Stimulated activated CD4-positive, alpha-beta T cell treated with anti-CD3 and anti-CD28 coated beads, Interleukin-4, amount 100 ng/mL, for 48 hours (primary cell): Measurements from ENCODE around the gene THSD1.
"Not testable (repeated sequence)": the region's sequence is repeated elsewhere in the genome, so short reads cannot be mapped to it uniquely, and the experiment has no call there.

ENCODE experiments used
- DNase-seq, 2 donors: peaks; one replicate each; pipeline ENCODE4 v3.0.0-alpha.2; 2020; ENCODE audit warnings: low read depth in 2 of 2

THSD1 gene

GRCh38 chr13:52408071-52408658, 2.2 kb upstream of the THSD1 start:
- DNase-seq: not testable (repeated sequence)

- not testable (repeated sequence) for DNase-seq
Measured at GRCh38 chr13:52407436-52407835, 1.5 kb upstream of the THSD1 start.

GRCh38 chr13:52406629-52407028, 657 bp upstream of the THSD1 start:
- DNase-seq: no peak

GRCh38 chr13:52405369-52405766, 604 bp downstream of the THSD1 start:
- DNase-seq: no peak

GRCh38 chr13:52399708-52400107, 6.3 kb downstream of the THSD1 start:
- DNase-seq: no peak

GRCh38 chr13:52399046-52399445, 6.9 kb downstream of the THSD1 start:
- DNase-seq: no peak

GRCh38 chr13:52395704-52396103, 10.3 kb downstream of the THSD1 start:
- DNase-seq: no peak

GRCh38 chr13:52394586-52394985, 11.4 kb downstream of the THSD1 start:
- DNase-seq: no peak

- DNase-seq: no peak
Measured at GRCh38 chr13:52393572-52394357, 12.2 kb downstream of the THSD1 start.

GRCh38 chr13:52387721-52388120, 18.3 kb downstream of the THSD1 start:
- DNase-seq: no peak

GRCh38 chr13:52385870-52386269, 20.1 kb downstream of the THSD1 start:
- DNase-seq: no peak

GRCh38 chr13:52383366-52383765, 22.6 kb downstream of the THSD1 start:
- DNase-seq: no peak

- DNase-seq: no peak
Measured at GRCh38 chr13:52378312-52378711, 27.7 kb downstream of the THSD1 start.

- no peak for DNase-seq
Measured at GRCh38 chr13:52377898-52378297, 28.1 kb downstream of the THSD1 start.

- no peak for DNase-seq
Measured at GRCh38 chr13:52374873-52375411, 31.0 kb downstream of the THSD1 start.

- DNase-seq: no peak
Measured at GRCh38 chr13:52374389-52374788, 31.6 kb downstream of the THSD1 start.

GRCh38 chr13:52373277-52373676, 32.7 kb downstream of the THSD1 start:
- DNase-seq: not testable (repeated sequence)

- no peak for DNase-seq
Measured at GRCh38 chr13:52371736-52372247, 34.2 kb downstream of the THSD1 start.

GRCh38 chr13:52366291-52366690, 39.7 kb downstream of the THSD1 start:
- no peak for DNase-seq

- not testable (repeated sequence) for DNase-seq
Measured at GRCh38 chr13:52362169-52362887, 43.6 kb downstream of the THSD1 start.

GRCh38 chr13:52361225-52361624, 44.7 kb downstream of the THSD1 start:
- no peak for DNase-seq

GRCh38 chr13:52359534-52359933, 46.4 kb downstream of the THSD1 start:
- DNase-seq: no peak
